Endothelial cell of umbilical vein (primary cell): Measurements from ENCODE around the gene CYTH1.

Experiments used
- CTCF ChIP-seq, 2 donors: IDR thresholded peaks; 1 replicate in 1 of 2; 2 replicates in 1 of 2; pipeline ENCODE4 v1.5.1; 2011; ENCODE audit warnings: low read length in 2 of 2, mild to moderate bottlenecking in 2 of 2, moderate library complexity in 2 of 2, control low read depth in 1 of 2, inconsistent platforms in 1 of 2, low read depth in 1 of 2; ENCODE audit not compliant: insufficient read depth in 1 of 2; ENCODE audit errors: extremely low read depth in 1 of 2
- POLR2AphosphoS5 ChIP-seq: IDR thresholded peaks from 2 replicates; pipeline ENCODE4 v1.6.1; 2012; ENCODE audit warnings: low read depth, mild to moderate bottlenecking, control low read depth, low read length, moderate library complexity; ENCODE audit not compliant: insufficient read depth

GRCh38 chr17:78629436-78629995 lies 152.6 kb downstream of the CYTH1 start:
- TF ChIP-seq POLR2AphosphoS5, result no peak
- no peak for TF ChIP-seq CTCF (IDR thresholded peaks at IDR 0.05; ENCODE audit: extremely low read depth in 1 of 2, insufficient read depth in 1 of 2, low read depth in 1 of 2, low read length in 2 of 2)
